HG03139 (cell line): ENCODE data around the gene ZNF205.

Experiments
- ATAC-seq: cut with Tn5 transposase; IDR thresholded peaks from one replicate; pipeline ENCODE4 v1.9.1; 2021; ENCODE audit not compliant: unreplicated experiment

ZNF205 gene

GRCh38 chr16:3084969-3085670 is 27.3 kb upstream of the ZNF205 start:
- no peak for ATAC-seq

GRCh38 chr16:3085868-3086595 is 26.4 kb upstream of the ZNF205 start:
- no peak for ATAC-seq

GRCh38 chr16:3086596-3087242 is 25.7 kb upstream of the ZNF205 start:
- ATAC-seq = no peak

- ATAC-seq = no peak
Observed at GRCh38 chr16:3087243-3088235, 24.8 kb upstream of the ZNF205 start.

GRCh38 chr16:3088450-3088849 is 23.9 kb upstream of the ZNF205 start:
- no peak for ATAC-seq

- ATAC-seq = no peak
Observed at GRCh38 chr16:3088925-3089716, 23.3 kb upstream of the ZNF205 start.

GRCh38 chr16:3089717-3090592 is 22.4 kb upstream of the ZNF205 start:
- ATAC-seq = no peak

GRCh38 chr16:3091551-3091950 is 20.8 kb upstream of the ZNF205 start:
- ATAC-seq = no peak

GRCh38 chr16:3092501-3092941 is 19.9 kb upstream of the ZNF205 start:
- ATAC-seq = no peak

GRCh38 chr16:3094289-3095027 is 17.9 kb upstream of the ZNF205 start:
- ATAC-seq = no peak

- ATAC-seq = no peak
Observed at GRCh38 chr16:3095869-3096268, 16.5 kb upstream of the ZNF205 start.

GRCh38 chr16:3096362-3096761 is 16.0 kb upstream of the ZNF205 start:
- ATAC-seq = no peak

GRCh38 chr16:3097266-3097665 is 15.1 kb upstream of the ZNF205 start:
- no peak for ATAC-seq

GRCh38 chr16:3098459-3099394 is 13.7 kb upstream of the ZNF205 start, which contains the start of gene ZSCAN10:
Gene ZSCAN10, minus strand, starts transcription at chr16:3099294. Its CDS starts 6,357 bp downstream, at chr16:3092937.
- ATAC-seq = no peak

GRCh38 chr16:3099395-3099731 is 13.0 kb upstream of the ZNF205 start:
- no peak for ATAC-seq

GRCh38 chr16:3099732-3100499 is 12.5 kb upstream of the ZNF205 start:
- ATAC-seq = peak; percentile 49
